ENCODE data around the gene NMNAT2. TPM values are rescaled to one million over a fixed set of nuclear protein-coding genes. Genes with fewer than 3 reads are reported as not detected.
"Not testable (repeated sequence)": the region's sequence is repeated elsewhere in the genome, so short reads cannot be mapped to it uniquely, and the experiment has no call there.

Gene NMNAT2
- total RNA-seq, 2 donors from 2014 or later: 0.27 to 1.4 TPM

GRCh38 chr1:183411091-183411490 is 7.1 kb downstream of the NMNAT2 start:
- DNase-seq: no peak
- H3K9me3 ChIP-seq: no peaks in the 10 kb centered on the region
- no peak overlapping the region for H3K27ac ChIP-seq
- no peaks in the 10 kb centered on the region for H3K4me1 ChIP-seq
- H3K4me3 ChIP-seq: no peak overlapping the region
- TF ChIP-seq CTCF (IDR thresholded peaks at IDR 0.05): no peak
- no peak overlapping the region for H3K9ac ChIP-seq (ENCODE audit: low read depth in 2 of 2, low read length in 2 of 2)
- no peaks in the 10 kb centered on the region for H3K36me3 ChIP-seq
- intact Hi-C loops (cut with DNase I): no loop called here
- H3K27me3 ChIP-seq: peaks cover 3% of the 10 kb centered on the region

- no peak for TF ChIP-seq CTCF (IDR thresholded peaks at IDR 0.05)
- H3K27me3 ChIP-seq: no peaks in the 10 kb centered on the region
- intact Hi-C loops (cut with DNase I): no loop called here
- no peak for DNase-seq
- no peaks in the 10 kb centered on the region for H3K9me3 ChIP-seq
- no peak overlapping the region for H3K4me3 ChIP-seq
- no peak overlapping the region for H3K27ac ChIP-seq
- no peaks in the 10 kb centered on the region for H3K36me3 ChIP-seq
- no peaks in the 10 kb centered on the region for H3K4me1 ChIP-seq
- no peak overlapping the region for H3K9ac ChIP-seq (ENCODE audit: low read depth in 2 of 2, low read length in 2 of 2)
These were observed 10.2 kb downstream of the NMNAT2 start for GRCh38 chr1:183407961-183408360.

- TF ChIP-seq CTCF (IDR thresholded peaks at IDR 0.05): no peak
These were observed 10.7 kb downstream of the NMNAT2 start for GRCh38 chr1:183407474-183407873.

GRCh38 chr1:183404476-183404875 is 13.7 kb downstream of the NMNAT2 start:
- Histone ChIP-seq H3K36me3 (no peaks in the 10 kb centered on the region), H3K4me1 (no peaks in the 10 kb centered on the region), H3K27ac (no peak overlapping the region), H3K9me3 (no peaks in the 10 kb centered on the region), H3K27me3 (no peaks in the 10 kb centered on the region), H3K4me3 (no peak overlapping the region), H3K9ac (ENCODE audit: low read depth in 2 of 2, low read length in 2 of 2) (no peak overlapping the region)
- intact Hi-C loops (cut with DNase I): no loop called here
- DNase-seq: no peak
- no peak for TF ChIP-seq CTCF (IDR thresholded peaks at IDR 0.05)

More at GRCh38 chr1:183407474-183407873, 10.7 kb downstream of the NMNAT2 start:
- Histone ChIP-seq H3K9ac (ENCODE audit: low read depth in 2 of 2, low read length in 2 of 2) (no peak overlapping the region), H3K27me3 (no peaks in the 10 kb centered on the region), H3K9me3 (no peaks in the 10 kb centered on the region), H3K36me3 (no peaks in the 10 kb centered on the region), H3K4me3 (no peak overlapping the region), H3K4me1 (no peaks in the 10 kb centered on the region), H3K27ac (no peak overlapping the region)
- intact Hi-C loops (cut with DNase I): no loop called here
- DNase-seq: no peak

- Histone ChIP-seq H3K27me3 (no peaks in the 10 kb centered on the region), H3K27ac (no peak overlapping the region), H3K4me3 (no peak overlapping the region), H3K9ac (ENCODE audit: low read depth in 2 of 2, low read length in 2 of 2) (no peak overlapping the region), H3K36me3 (no peaks in the 10 kb centered on the region), H3K4me1 (no peaks in the 10 kb centered on the region), H3K9me3 (no peaks in the 10 kb centered on the region)
- no peak for DNase-seq
- intact Hi-C loops (cut with DNase I): no loop called here
- TF ChIP-seq CTCF (IDR thresholded peaks at IDR 0.05): no peak
These were observed 14.7 kb downstream of the NMNAT2 start for GRCh38 chr1:183403498-183403897.

GRCh38 chr1:183401565-183401964 is 16.6 kb downstream of the NMNAT2 start:
- H3K4me1 ChIP-seq; intact Hi-C loops (cut with DNase I); DNase-seq; H3K9me3 ChIP-seq; H3K36me3 ChIP-seq; H3K27ac ChIP-seq; H3K4me3 ChIP-seq; H3K9ac ChIP-seq (ENCODE audit: low read depth in 2 of 2, low read length in 2 of 2); H3K27me3 ChIP-seq: not testable (repeated sequence)

Data from colonic mucosa (tissue), 4 donors.